ENCODE data around the gene ZMAT5. TPM values are rescaled to one million over a fixed set of nuclear protein-coding genes. Genes with fewer than 3 reads are reported as not detected.

The ZMAT5 gene
- total RNA-seq, 1 experiment from 2014 or later: 24.2 TPM

GRCh38 chr22:29703569-29704195, 63.1 kb downstream of the ZMAT5 start:
- ATAC-seq: no peak
- no peak overlapping the region for H3K27ac ChIP-seq (ENCODE audit: low read length)
- no peaks in the 10 kb centered on the region for H3K27me3 ChIP-seq (ENCODE audit: low read length)

GRCh38 chr22:29702931-29703501, 63.8 kb downstream of the ZMAT5 start:
- intact Hi-C loops (cut with micrococcal nuclease): loop anchor here (5.0 to 10.0 kb wide), 2 partner anchors 302 to 384 kb away; no protein-coding TSS in a partner anchor
- Histone ChIP-seq H3K27me3 (ENCODE audit: low read length) (no peaks in the 10 kb centered on the region), H3K9me3 (ENCODE audit: low read length) (no peaks in the 10 kb centered on the region), H3K4me1 (ENCODE audit: insufficient read depth, low read length) (peaks cover 50% of the 10 kb centered on the region), H4K20me1 (ENCODE audit: low read length) (no peaks in the 10 kb centered on the region), H3K36me3 (ENCODE audit: low read depth, low read length) (no peaks in the 10 kb centered on the region), H3K27ac (ENCODE audit: low read length) (peak overlapping the region; percentile 89), H3K4me3 (ENCODE audit: low read length) (no peak overlapping the region), H3F3A (ENCODE audit: low read length, unreplicated experiment) (no peaks in the 10 kb centered on the region), H3K9me2 (replicated peaks; ENCODE audit: low read length) (no peaks in the 10 kb centered on the region), H2AFZ (ENCODE audit: low read length) (no peak overlapping the region), H3K9ac (ENCODE audit: low read length) (no peak overlapping the region), H3K4me2 (ENCODE audit: low read length) (peak overlapping the region; percentile 70; the same call in 1 of the 2 replicates), H3K79me2 (ENCODE audit: low read length) (no peaks in the 10 kb centered on the region)
- ATAC-seq: no peak
- ChIA-PET CTCF (interaction anchor here (0.5 to 2.0 kb wide), 2 partner anchors 14 to 386 kb away, joined by 5 to 8 read pairs; no protein-coding TSS in a partner anchor), POLR2A (ENCODE audit: unreplicated experiment) (no interaction called here)
- TF ChIP-seq EZH2phosphoT487 (IDR thresholded peaks at IDR 0.05; ENCODE audit: borderline replicate concordance, low read length) (no peak), CTCF (conservative IDR thresholded peaks at IDR 0.05; ENCODE audit: low read depth, low read length) (no peak), EZH2 (IDR thresholded peaks at IDR 0.05; ENCODE audit: low read length, unreplicated experiment) (no peak)
- DNase-seq: no peak
- BruUV-seq (replicated peaks): no TSS peak

More at GRCh38 chr22:29703569-29704195, 63.1 kb downstream of the ZMAT5 start:
- H4K20me1 ChIP-seq (ENCODE audit: low read length): no peaks in the 10 kb centered on the region
- no peak overlapping the region for H3K9ac ChIP-seq (ENCODE audit: low read length)
- no peak overlapping the region for H2AFZ ChIP-seq (ENCODE audit: low read length)
- BruUV-seq (replicated peaks): no TSS peak
- POLR2A ChIA-PET (ENCODE audit: unreplicated experiment): no interaction called here
- no peaks in the 10 kb centered on the region for H3K36me3 ChIP-seq (ENCODE audit: low read depth, low read length)
- CTCF ChIA-PET: no interaction called here
- DNase-seq: no peak
- no peak for TF ChIP-seq EZH2phosphoT487 (IDR thresholded peaks at IDR 0.05; ENCODE audit: borderline replicate concordance, low read length)
- TF ChIP-seq CTCF (conservative IDR thresholded peaks at IDR 0.05; ENCODE audit: low read depth, low read length): no peak
- TF ChIP-seq EZH2 (IDR thresholded peaks at IDR 0.05; ENCODE audit: low read length, unreplicated experiment): no peak
- no peaks in the 10 kb centered on the region for H3K9me3 ChIP-seq (ENCODE audit: low read length)
- H3K4me3 ChIP-seq (ENCODE audit: low read length): no peak overlapping the region
- no peaks in the 10 kb centered on the region for H3F3A ChIP-seq (ENCODE audit: low read length, unreplicated experiment)
- intact Hi-C loops (cut with micrococcal nuclease): loop anchor here (5.0 to 10.0 kb wide), 2 partner anchors 301 to 384 kb away; no protein-coding TSS in a partner anchor
- no peaks in the 10 kb centered on the region for H3K79me2 ChIP-seq (ENCODE audit: low read length)
- no peaks in the 10 kb centered on the region for H3K9me2 ChIP-seq (replicated peaks; ENCODE audit: low read length)
- H3K4me1 ChIP-seq (ENCODE audit: insufficient read depth, low read length): peaks cover 50% of the 10 kb centered on the region
- H3K4me2 ChIP-seq (ENCODE audit: low read length): no peak overlapping the region

Measured in PC-3 (cell line).